GM18520 (cell line): ENCODE data around the gene VIT.

Source experiments
- ATAC-seq: cut with Tn5 transposase; IDR thresholded peaks from one replicate; pipeline ENCODE4 v1.9.1; 2021; ENCODE audit not compliant: unreplicated experiment

VIT gene

GRCh38 chr2:36708041-36708741 is 11.7 kb downstream of the VIT start:
- ATAC-seq: no peak

DNA sequence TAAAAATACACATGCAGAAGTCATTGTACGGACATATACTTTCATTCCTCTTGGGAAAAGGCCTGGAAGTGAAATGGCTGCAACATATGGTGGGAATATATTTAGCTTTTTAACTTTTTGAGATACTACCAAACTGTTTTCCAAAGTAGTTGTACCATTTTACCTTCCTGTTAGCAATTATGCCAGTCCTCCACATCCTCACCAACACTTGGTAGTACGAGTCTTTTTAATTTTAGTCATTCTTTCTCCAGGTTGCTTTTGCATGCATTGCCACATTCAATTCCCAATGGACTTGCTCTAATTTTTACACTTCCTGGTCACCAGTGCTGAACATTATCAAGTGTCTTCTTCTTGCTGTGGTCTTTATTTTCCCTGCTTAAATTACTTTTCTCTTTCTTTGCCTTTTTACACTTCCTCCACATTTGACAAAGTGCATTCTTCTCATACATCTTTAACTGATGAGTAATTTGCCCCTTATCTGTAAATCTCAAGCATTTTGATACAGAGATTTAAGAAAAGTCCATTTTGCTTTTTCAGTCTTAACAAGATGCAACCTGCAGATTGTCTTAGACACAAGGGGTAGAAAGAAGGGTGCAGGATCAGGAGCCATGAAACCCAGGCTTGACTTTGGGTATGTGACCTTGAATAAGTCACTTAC is 14.5 kb downstream of the VIT start:
- no peak for ATAC-seq

- no peak for ATAC-seq
Observed at GRCh38 chr2:36711741-36712314, 15.3 kb downstream of the VIT start.

DNA sequence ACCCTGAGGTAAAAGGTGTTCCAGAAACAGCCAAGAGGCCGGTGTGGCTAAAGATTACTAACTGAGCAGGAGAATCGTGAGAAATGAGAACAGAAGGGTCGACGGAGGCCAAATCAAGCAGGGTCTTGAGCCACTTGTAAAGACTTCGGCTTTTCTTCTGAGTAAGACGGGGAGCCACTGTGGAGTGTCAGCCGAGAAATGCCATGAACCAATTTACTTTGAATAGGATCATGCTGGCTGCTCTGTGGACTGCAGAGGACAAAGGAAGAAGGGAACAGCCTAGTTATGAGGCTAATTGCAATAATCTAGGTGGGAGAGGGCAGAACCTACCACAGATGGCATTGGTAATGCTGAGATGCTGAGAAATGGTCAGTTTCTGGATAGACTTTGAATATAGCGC is 16.8 kb downstream of the VIT start:
- ATAC-seq: no peak

DNA sequence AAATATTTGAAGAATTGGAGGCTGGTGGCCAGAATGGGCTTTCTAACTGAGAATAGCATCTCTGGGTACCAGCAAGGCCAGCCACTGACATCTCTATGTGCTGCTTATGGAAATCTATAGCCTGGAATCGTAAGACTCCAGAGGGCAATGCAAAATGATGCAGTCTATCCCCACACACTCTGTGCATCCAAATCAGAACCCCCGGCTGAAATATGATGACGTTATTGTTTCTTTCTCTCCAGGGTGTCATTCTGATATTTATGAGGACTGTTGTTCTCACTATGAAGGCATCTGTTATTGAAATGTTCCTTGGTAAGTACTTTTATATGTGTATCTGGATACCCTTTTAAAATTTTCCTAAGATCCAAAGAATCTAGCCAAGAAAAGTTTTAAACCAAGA is 19.6 kb downstream of the VIT start:
- no peak for ATAC-seq

DNA sequence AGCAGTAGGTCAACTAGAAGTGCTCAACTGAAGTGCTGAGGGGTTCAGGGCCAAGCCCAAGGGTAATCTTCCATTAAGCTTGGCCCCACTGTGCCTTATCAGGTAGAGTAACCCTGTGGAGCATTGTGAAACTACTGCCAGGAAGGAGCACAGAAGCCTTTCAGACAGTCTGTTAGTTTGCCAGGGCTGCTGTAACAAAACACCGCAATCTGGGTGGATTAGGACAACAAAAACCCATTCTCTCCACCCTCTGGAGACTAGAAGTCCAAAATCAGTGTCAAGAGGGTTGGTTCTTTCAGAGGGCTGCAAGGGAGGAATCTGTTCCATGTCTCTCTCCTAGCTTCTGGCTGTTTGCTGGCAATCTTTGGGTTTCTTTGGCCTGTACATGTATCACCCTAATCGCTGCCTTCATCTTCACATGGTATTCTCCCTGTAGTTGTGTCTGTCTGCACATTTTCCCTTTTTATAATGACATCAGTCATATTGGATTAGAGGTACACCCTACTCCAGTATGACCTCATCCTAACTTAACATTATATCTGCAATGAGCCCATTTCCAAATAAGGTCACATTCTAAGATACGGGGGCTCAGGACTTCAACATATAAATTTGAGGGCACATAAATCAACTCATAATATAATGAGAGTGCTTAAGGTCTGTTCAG is 21.2 kb downstream of the VIT start:
- ATAC-seq: no peak

- no peak for ATAC-seq
Observed at GRCh38 chr2:36727550-36727949, 31.0 kb downstream of the VIT start.

- ATAC-seq: no peak
Observed at GRCh38 chr2:36729067-36729466, 32.6 kb downstream of the VIT start.

DNA sequence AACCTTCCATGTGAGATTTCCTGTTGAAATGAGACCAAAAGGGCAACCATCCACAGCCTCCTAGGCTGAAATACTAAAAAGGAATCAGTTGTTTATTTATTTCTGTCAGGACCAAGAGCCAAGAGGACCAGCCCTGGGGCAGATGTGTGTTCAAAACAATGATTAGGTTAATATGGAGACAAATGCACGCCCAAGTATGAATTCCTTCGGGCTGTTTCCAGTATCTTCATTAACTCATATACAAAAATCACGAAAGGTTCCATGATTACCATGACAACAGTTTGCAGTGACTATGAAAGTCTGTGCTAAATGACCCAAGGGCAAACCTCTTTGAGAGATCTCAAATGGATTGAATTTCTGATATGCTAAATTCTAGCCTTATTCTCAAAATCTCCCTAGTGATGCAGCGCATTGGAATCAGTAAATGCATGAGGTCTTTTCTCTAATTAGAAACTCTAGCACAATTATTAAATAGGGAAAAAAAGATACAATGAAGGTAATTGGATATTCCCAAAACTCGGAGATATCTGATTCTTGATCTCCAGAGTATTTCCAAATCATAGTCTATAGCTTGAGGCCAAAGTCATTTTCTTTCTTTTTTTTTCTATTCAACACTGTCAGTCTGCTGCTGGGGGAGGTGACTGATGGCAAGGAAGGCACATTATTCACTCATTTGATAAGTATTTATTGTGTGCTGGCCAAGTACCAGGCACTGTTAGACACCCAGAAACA is 35.6 kb downstream of the VIT start:
- no peak for ATAC-seq

- ATAC-seq: no peak
Observed at GRCh38 chr2:36732673-36733036, 36.1 kb downstream of the VIT start.

GRCh38 chr2:36733215-36733614 is 36.7 kb downstream of the VIT start:
- ATAC-seq: no peak

- ATAC-seq: no peak
Observed at GRCh38 chr2:36734304-36734703, 37.8 kb downstream of the VIT start.

- ATAC-seq: no peak
Observed at GRCh38 chr2:36737131-36737750, 40.7 kb downstream of the VIT start.

DNA sequence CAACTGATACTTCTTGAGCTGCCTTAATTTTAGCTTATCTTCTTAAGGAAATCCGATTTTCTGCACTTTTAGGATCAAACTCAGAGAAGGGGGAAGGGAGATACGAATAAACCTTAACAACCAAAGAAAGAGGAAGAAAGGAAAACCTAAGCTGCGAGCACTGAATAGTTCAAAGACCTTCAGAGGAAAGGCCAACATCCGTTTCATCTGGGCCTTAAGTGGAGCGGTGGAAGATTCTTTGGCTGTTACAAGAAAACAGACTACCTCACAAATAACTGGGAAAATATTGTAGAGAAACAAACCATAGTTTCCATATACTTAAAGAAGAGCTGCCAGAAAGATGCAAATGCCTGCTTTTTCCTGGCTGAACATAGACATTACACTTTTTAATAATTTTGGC is 43.6 kb downstream of the VIT start:
- no peak for ATAC-seq

DNA sequence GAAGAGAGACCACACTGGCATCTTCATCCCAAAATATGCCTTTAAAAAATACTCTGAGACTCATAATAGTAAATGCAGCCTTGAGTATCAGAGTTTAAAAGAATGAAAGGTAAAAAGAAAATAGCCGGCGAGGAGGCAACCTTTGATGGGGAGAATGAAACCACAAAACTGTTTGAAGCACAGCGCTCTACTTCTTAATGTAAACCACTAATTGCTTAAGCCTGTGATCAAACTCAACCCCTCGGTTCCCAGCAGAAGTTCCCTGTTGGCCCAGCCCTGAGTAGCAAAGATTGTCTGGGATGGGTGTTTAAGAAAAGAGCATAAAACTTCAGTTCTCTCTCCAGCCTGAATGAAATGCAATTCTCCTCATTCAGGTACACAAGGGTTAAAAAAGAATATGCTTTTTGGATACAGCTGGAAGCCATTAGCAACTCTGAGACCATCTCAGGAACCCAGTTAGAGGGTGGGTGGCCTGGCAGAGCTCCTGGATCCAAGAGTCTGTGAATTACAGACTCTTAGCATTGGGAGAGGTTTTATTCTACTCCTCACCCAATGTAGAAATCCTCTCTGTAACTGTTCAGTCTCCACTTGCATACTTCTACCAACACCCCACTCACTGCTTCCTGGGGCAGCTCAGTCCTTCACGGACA is 44.8 kb downstream of the VIT start:
- ATAC-seq: no peak

DNA sequence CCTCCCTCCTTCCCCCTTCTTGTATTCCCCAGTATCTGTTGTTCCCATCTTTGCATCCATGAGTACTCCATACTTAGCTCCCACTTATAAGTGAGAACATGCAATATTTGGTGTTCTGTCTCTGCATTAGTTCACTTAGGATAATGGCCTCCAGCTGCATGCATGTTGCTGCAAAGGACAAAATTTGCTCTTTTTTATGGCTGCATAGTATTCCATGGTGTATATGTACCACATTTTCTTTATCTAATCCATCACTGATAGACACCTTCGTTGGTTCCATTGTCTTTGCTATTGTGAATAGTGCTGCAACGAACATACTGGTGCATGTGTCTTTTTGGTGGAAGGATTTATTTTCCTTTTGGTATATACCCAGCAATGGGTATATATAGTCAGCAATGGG is 47.4 kb downstream of the VIT start:
- no peak for ATAC-seq

DNA sequence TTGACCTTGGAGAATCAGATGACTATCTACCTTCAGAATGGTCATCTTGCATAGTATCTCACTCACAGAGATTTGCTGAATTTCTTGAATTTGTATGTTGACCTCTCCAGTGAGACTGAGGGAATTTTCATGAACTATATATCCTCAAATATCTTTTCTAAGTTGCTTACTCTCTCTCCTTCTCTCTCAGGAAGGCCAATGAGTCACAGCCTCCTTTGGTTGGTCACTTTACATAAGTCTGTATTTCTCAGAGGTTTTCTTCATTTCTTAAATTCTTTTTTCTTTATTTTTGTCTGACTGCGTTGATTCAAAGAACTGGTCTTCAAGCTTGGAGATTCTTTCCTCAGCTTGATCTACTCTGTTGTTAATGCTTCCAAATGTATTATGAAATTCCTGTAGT is 51.7 kb downstream of the VIT start:
- ATAC-seq: no peak

DNA sequence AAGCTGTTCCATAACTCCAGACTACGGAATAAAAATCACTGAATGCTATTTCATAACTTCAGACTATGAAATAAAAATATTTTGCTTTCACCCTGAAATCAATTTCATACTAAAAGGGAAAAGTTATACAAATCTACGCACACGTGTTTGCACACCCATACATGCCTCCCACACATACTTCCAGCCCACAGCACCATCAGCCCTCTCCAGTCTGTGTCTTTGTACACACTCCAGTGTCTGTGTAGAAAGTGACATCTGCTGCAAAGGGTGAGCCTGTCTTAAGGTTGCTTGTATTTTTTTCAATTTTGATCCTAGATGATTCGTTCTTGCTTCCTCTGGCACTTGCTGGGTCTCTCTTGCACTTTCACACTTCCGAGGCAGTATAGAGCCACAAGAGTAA is 53.6 kb downstream of the VIT start:
- ATAC-seq: no peak

GRCh38 chr2:36753706-36754221 is 57.3 kb downstream of the VIT start:
- ATAC-seq: no peak

GRCh38 chr2:36754578-36754977 is 58.1 kb downstream of the VIT start:
- no peak for ATAC-seq
